Osteocyte (in vitro differentiated cells): Measurements from ENCODE around the gene DMKN. TPM values are rescaled to one million over a fixed set of nuclear protein-coding genes. Genes with fewer than 3 reads are reported as not detected.

ENCODE experiments used
- DNase-seq: peaks from one replicate; pipeline ENCODE4 v3.0.0; 2021; ENCODE audit warnings: mixed read lengths; ENCODE audit not compliant: unreplicated experiment; ENCODE audit errors: extremely low spot score
- H3K27ac Mint-ChIP-seq: one replicate; pipeline ENCODE4 v1.8.0; 2021; ENCODE audit warnings: mild to moderate bottlenecking, mixed read lengths; ENCODE audit not compliant: unreplicated experiment
- H3K27me3 Mint-ChIP-seq: one replicate; pipeline ENCODE4 v1.8.0; 2021; ENCODE audit warnings: mixed read lengths; ENCODE audit not compliant: unreplicated experiment
- H3K36me3 Mint-ChIP-seq: one replicate; pipeline ENCODE4 v1.8.0; 2021; ENCODE audit warnings: mixed read lengths; ENCODE audit not compliant: unreplicated experiment
- H3K4me1 Mint-ChIP-seq: one replicate; pipeline ENCODE4 v1.8.0; 2021; ENCODE audit warnings: mixed read lengths; ENCODE audit not compliant: unreplicated experiment
- H3K4me3 Mint-ChIP-seq: one replicate; pipeline ENCODE4 v1.8.0; 2021; ENCODE audit warnings: mild to moderate bottlenecking, moderate library complexity, mixed read lengths; ENCODE audit not compliant: unreplicated experiment
- H3K9me3 Mint-ChIP-seq: one replicate; pipeline ENCODE4 v1.8.0; 2021; ENCODE audit warnings: mixed read lengths; ENCODE audit not compliant: unreplicated experiment
- total RNA-seq: library from RNA; stranded (reverse); gene quantifications from 2 replicates; pipeline ENCODE4 v1.2.1, GENCODE V29; 2021
- TF ChIP-seq, protein P1 (sequence below): fragments of 200-600 bp; sonication (generic); IDR thresholded peaks from 2 replicates; pipeline ENCODE4 v1.5.0; 2021; ENCODE audit warnings: antibody characterized with exemption, mild to moderate bottlenecking, moderate library complexity

The DMKN gene
- total RNA-seq, 1 donor from 2014 or later, result not detected

DNA sequence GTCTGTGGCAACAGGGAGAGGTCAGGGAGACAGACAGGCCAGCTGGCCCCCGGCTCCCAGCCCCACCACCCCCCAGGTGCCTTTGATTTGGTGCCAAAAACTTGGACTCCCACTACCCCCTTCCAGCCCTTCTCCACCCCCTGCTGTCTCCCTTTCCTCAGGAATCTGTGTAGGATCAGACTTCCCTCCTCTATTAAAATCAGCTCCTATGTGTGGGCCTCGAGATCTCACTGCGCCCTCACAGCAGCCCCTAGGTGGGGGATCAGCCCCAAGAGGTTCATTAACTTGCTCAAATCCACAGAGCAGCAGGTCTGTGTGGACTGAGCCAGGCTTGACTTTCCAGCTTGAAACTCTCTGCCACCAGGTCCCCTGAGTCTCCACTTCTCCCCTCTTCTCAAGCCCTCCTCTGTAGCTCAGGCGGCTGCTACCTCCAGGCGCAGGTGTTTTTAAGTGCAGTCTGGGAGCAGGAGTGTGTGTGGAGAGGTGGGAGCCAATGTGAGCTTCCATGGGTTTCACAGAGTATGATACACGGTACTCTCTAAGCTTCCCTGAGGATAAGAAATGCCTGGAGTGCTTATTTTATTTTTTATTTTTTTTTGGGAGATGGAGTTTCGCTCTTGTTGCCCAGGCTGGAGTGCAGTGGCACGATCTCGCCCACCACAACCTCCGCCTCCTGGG, 21.5 kb upstream of the DMKN start:
- H3K4me3 Mint-ChIP-seq, result no peak overlapping the region
- H3K4me1 Mint-ChIP-seq, result no peaks in the 10 kb centered on the region
- H3K27ac Mint-ChIP-seq, result no peak overlapping the region
- TF ChIP-seq, protein P1, sequence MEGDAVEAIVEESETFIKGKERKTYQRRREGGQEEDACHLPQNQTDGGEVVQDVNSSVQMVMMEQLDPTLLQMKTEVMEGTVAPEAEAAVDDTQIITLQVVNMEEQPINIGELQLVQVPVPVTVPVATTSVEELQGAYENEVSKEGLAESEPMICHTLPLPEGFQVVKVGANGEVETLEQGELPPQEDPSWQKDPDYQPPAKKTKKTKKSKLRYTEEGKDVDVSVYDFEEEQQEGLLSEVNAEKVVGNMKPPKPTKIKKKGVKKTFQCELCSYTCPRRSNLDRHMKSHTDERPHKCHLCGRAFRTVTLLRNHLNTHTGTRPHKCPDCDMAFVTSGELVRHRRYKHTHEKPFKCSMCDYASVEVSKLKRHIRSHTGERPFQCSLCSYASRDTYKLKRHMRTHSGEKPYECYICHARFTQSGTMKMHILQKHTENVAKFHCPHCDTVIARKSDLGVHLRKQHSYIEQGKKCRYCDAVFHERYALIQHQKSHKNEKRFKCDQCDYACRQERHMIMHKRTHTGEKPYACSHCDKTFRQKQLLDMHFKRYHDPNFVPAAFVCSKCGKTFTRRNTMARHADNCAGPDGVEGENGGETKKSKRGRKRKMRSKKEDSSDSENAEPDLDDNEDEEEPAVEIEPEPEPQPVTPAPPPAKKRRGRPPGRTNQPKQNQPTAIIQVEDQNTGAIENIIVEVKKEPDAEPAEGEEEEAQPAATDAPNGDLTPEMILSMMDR, result no peak
- no peak for DNase-seq
- peaks cover 6% of the 10 kb centered on the region for H3K27me3 Mint-ChIP-seq
- H3K9me3 Mint-ChIP-seq, result no peaks in the 10 kb centered on the region
- no peaks in the 10 kb centered on the region for H3K36me3 Mint-ChIP-seq

DNA sequence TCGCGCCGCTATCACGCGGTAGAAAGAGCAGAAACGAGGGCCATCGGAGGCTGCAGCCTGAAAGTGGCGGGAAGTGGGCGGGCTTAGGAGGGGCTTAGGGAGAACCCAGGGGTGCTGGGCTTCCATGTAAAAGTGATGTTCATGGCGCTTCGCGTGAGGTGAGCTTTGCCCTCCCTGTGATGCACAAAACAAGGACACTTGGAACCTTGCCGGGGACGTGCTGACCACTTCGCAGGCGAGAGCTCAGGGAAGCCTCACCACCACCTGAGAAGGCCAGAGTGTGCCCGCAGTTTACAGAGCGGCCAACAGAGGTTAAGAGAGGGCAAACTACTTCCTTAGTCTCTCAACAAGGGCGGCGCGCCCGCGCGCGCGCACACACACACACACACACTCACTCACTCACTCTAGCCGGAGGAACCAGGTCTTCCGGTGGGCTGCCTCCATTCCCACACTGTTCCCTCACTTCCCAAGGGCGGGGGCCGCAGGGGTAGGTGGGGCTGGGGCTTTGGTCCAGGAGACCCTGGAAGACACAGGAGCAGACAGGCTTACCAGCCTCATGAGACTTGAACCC, 20.5 kb upstream of the DMKN start:
- TF ChIP-seq, protein P1, result no peak
- Mint-ChIP-seq H3K27me3 (peaks cover 6% of the 10 kb centered on the region), H3K9me3 (no peaks in the 10 kb centered on the region), H3K27ac (no peak overlapping the region), H3K4me3 (no peak overlapping the region), H3K36me3 (no peaks in the 10 kb centered on the region), H3K4me1 (no peaks in the 10 kb centered on the region)
- no peak for DNase-seq

DNA sequence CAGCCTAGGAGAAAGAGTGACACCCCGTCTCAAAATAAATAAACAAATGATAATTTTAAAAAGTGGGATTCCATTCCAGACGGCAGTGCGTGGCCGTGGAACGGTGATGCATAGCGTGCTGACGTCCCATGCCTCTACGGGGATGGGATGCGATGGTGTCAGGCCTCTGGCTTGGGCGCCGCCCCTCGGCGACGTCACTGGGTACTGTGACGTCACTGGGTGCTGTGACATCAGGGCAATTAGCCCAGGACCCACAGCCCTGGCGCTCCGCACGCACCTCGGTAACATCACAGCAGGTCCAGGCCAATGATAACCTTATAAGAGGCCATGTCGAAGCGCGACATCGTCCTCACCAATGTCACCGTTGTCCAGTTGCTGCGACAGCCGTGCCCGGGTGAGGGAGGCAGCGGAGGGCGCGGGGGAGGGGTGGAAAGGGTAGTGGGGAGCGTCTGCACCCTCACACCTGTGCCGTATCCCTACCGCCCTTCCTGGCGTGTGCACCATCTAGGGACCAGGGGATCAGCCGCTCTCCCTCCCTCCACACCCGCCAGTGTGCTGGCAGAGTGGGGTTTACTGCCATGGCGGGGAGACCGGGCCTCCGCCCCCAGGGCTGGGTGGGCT, 19.9 kb upstream of the DMKN start, which contains the start of gene GAPDHS:
Gene GAPDHS (plus strand): TSS at position 256 of the 621 bp plus-strand sequence. CDS start 72 bp downstream, at position 328.
- no peaks in the 10 kb centered on the region for H3K9me3 Mint-ChIP-seq
- no peak for DNase-seq
- H3K4me1 Mint-ChIP-seq, result no peaks in the 10 kb centered on the region
- no peak within 1 kb of the TSS for H3K27ac Mint-ChIP-seq
- H3K36me3 Mint-ChIP-seq, result no peaks in the 10 kb centered on the region
- peaks cover 6% of the 10 kb centered on the region for H3K27me3 Mint-ChIP-seq
- H3K4me3 Mint-ChIP-seq, result no peak within 1 kb of the TSS
- TF ChIP-seq, protein P1, result no peak

DNA sequence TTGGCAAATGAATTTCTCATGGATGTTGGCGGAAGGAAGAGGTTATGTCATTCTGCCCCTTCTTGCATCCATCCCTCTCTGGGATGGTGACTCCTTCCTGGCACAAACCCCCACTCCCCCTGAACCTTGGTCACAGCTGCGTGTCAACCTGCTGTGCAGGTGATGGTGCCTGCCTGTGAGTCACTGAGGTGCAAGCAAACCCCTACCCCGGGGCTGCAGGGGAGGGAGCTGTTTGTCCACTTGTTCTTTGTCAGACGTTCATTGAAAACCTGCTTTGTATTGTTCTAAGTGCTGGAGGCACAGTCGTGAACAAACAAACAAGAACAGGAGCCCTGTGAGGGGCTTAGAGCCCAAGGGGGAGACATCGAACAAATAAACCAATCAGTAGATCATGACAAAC, 17.8 kb upstream of the DMKN start:
- TF ChIP-seq, protein P1, result no peak
- peaks cover 6% of the 10 kb centered on the region for H3K27me3 Mint-ChIP-seq
- no peak overlapping the region for H3K27ac Mint-ChIP-seq
- H3K4me3 Mint-ChIP-seq, result no peak overlapping the region
- H3K4me1 Mint-ChIP-seq, result no peaks in the 10 kb centered on the region
- no peaks in the 10 kb centered on the region for H3K9me3 Mint-ChIP-seq
- DNase-seq, result no peak
- no peaks in the 10 kb centered on the region for H3K36me3 Mint-ChIP-seq
